GM20000 (cell line): ENCODE measurements around the gene DDAH2.

Source experiments
- DNase-seq: peaks from one replicate; pipeline ENCODE4 v3.0.0; 2012; ENCODE audit warnings: low spot score
- TF ChIP-seq, protein P1 (sequence below): IDR thresholded peaks from 2 replicates; pipeline ENCODE4 v1.5.1; 2012; ENCODE audit warnings: mild to moderate bottlenecking, control low read depth; ENCODE audit errors: extremely low read depth, missing control alignments

DDAH2 gene

DNA sequence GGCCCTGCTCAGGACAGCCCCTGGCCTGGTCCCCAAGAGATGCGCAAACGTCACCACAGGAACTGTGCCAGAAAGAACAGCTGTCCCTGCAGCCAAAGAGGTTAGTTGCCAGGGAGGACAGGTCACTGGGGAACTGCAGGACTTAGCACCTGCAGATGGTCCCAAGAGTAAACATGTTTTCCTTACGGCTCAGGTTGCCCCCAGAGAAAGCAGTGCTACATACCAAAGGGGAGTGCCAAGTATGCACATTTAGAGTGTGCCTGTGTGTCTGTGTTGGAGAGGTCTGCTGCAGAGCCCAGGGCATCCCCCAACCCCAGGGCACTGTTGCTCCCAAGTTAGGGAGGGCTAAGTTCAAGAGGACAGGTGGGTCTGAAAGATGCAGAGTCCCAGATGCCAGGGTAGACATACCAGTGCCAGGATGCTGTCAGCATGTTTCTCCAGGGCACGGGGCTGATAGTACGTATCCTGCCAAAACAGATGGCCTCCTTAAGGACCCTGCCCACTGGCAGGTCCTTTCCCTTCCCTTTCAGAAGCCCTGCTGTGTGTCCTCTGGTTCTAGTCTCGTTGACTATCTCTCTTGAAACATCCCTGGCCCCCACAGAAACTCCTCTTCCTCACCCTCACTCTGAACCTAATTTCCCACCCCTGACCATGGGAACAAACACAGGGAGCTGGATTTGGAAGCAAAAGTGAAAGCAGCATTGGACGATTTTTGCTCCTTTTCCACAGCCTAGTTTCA lies 27.3 kb downstream of the DDAH2 start:
- TF ChIP-seq, protein P1, sequence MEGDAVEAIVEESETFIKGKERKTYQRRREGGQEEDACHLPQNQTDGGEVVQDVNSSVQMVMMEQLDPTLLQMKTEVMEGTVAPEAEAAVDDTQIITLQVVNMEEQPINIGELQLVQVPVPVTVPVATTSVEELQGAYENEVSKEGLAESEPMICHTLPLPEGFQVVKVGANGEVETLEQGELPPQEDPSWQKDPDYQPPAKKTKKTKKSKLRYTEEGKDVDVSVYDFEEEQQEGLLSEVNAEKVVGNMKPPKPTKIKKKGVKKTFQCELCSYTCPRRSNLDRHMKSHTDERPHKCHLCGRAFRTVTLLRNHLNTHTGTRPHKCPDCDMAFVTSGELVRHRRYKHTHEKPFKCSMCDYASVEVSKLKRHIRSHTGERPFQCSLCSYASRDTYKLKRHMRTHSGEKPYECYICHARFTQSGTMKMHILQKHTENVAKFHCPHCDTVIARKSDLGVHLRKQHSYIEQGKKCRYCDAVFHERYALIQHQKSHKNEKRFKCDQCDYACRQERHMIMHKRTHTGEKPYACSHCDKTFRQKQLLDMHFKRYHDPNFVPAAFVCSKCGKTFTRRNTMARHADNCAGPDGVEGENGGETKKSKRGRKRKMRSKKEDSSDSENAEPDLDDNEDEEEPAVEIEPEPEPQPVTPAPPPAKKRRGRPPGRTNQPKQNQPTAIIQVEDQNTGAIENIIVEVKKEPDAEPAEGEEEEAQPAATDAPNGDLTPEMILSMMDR, result no peak
- no peak for DNase-seq

DNA sequence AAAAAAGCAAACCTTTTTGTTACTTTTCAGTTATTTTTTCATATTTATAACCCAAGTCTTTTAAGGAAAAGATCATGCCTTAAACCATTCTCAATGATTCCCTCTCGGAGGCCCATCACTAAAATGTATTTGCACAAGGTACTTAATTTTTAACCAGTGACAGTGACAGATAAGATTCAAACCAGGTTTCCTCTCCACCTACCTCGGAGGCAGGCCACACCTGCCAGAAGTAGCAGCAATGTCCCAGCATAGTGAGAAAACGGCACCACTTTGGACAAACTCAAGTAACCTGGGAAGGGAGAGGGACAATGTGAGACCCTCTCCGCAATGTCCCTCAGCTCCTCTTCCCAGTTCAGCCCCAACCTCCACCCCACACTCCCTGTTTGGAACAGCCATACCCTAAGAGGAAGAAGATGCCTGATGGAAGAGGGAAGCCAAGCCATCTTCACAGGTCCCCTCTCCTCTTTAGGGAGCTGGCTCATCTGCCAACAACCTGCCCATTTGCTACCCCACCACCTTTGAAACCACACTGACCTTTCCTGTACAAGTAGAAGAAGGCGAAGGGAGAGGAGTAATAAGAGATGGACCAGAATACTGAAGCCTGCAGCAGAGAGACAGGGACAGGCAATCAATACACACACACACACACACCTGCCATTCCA lies 28.2 kb downstream of the DDAH2 start:
- no peak for DNase-seq
- TF ChIP-seq, protein P1, result no peak

DNA sequence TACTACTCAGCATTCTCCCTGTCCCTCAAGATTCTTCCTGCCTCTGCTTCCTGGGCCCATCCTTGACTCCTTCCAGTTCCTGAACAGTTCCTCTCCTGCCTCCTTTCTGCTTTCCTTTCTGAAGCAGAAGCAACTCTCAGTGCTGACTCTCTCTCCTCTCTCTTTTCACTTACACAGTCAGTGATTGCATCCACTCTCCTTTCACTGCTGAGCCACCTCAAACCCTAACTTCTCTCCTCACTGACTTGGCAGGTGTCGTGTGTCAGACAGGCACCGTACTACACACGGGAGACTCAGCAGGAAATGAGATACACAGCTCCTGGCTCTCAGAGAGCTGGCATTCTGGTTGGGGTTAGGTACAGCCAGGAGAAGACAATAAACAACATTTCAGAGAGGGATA lies 31.5 kb downstream of the DDAH2 start:
- TF ChIP-seq, protein P1, result no peak

DNA sequence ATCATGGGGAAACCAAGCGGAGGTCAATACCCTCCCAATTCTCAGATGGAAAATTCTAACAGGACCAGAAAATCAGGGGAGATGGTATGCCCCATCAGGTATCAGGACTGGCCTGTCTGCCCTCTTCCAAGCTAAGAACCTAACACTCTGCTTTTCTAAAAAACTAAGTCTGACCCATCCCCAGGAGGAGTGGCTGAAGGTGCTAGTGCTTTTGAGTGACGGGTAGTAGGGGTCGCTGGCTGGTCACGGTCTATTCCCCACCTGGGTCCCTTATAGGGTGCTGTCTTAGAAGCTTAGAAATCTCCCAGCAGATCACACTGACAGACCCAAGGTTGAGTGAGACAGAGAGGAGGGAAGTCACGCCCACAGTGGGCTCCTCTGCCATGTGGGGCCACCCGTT lies 35.6 kb downstream of the DDAH2 start:
- no peak for DNase-seq
- TF ChIP-seq, protein P1, result no peak

More for the DNA sequence above, 31.5 kb downstream of the DDAH2 start:
- DNase-seq, result no peak

DNA sequence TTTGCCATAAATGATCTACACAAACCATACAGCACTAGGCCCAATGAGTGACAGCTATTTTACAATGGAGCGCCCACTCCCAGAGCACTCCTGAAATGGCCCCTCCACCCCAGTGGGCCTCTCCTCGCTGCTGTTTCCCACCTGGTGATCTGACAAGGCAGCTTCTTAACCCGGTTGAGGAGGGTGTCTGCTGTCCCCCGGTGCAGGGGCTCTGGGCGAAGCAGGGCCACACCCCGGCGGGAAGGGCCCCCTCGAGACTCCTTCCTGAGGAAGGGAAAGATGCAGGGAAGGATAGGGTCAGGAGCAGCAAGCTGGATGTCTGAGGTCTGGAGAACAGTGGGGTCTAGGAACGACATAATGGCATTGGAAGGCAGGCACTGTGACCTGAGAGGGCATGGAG lies 36.2 kb downstream of the DDAH2 start:
- TF ChIP-seq, protein P1, result no peak
- no peak for DNase-seq

DNA sequence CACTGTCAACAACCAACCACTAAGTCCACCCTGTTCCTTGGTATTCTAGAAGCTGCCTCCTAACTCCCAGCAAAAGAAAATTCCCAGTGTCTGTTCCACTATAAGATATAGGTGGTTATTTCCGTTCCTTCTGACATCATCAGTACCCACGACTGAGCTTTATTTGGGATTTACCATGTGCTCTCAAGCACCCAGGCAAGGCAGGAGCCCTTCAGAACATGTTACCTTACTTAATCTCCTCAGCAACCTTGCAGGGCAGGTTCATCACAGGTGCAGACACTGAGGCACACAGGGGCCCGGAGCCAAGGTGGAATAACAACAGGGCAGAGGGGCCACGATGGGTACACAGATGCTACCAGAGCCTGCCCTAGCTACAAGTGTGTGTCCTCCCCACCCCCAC lies 36.7 kb downstream of the DDAH2 start:
- TF ChIP-seq, protein P1, result no peak
- no peak for DNase-seq

DNA sequence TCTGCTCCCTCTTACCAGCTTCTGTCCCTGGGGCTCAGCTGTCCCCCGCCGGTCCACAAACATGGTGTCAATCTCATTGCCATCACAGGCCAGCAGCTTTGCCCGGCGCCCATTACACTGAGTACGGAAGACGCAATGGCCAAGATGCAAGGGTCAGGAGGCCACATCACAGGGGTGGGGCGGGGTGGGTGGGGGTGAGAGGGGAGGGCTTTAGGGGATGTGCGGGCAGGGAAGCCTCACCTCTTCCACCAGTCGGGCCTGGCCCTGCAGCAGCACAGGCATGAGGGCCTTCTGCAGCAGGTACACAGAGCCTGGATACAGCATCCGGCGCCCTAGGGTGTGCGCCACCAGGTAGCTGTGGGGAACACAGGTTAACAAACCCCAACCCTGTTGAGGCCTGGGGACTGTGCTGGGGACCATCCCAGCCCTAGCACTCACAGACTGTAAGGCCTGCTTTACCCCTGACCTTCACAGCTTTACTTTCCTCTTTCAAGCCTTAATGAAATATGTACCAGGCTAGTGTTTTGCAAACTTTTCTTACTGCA lies 37.5 kb downstream of the DDAH2 start:
- DNase-seq, result no peak
- TF ChIP-seq, protein P1, result no peak
